Brain microvascular endothelial cell (primary cell): ENCODE results near the gene PANK2.
"Not testable (repeated sequence)": the region's sequence is repeated elsewhere in the genome, so short reads cannot be mapped to it uniquely, and the experiment has no call there.

Experiments used
- DNase-seq: peaks from one replicate; pipeline ENCODE4 v3.0.0-alpha.2; 2020
- H3K27ac ChIP-seq: fragments of 250-450 bp; sonication (Bioruptor Pico); 2 replicates; pipeline ENCODE4 v1.5.1; 2020; ENCODE audit warnings: mild to moderate bottlenecking, moderate library complexity
- H3K27me3 ChIP-seq: fragments of 250-450 bp; sonication (Bioruptor Pico); replicated peaks from 2 replicates; pipeline ENCODE4 v1.5.1; 2020; ENCODE audit warnings: mild to moderate bottlenecking
- H3K36me3 ChIP-seq: fragments of 250-450 bp; sonication (Bioruptor Pico); replicated peaks from 2 replicates; pipeline ENCODE4 v1.5.1; 2020; ENCODE audit warnings: mild to moderate bottlenecking
- H3K4me3 ChIP-seq: 2 replicates; pipeline ENCODE4 v1.5.1; 2011; ENCODE audit warnings: low read depth, mild to moderate bottlenecking, control low read depth, low read length, moderate library complexity
- in situ Hi-C: cut with HindIII; loops from 2 replicates; pipeline ENCODE4 v1.10.0; 2017; ENCODE audit warnings: low sequenced_read_pairs, low pct_ligation_motif_present
- TF ChIP-seq, protein P1 (sequence below): IDR thresholded peaks from 2 replicates; pipeline ENCODE4 v1.5.1; 2011; ENCODE audit warnings: low read depth, mild to moderate bottlenecking, moderate library complexity, low read length, control low read depth, inconsistent platforms; ENCODE audit errors: missing control alignments

PANK2 gene

DNA sequence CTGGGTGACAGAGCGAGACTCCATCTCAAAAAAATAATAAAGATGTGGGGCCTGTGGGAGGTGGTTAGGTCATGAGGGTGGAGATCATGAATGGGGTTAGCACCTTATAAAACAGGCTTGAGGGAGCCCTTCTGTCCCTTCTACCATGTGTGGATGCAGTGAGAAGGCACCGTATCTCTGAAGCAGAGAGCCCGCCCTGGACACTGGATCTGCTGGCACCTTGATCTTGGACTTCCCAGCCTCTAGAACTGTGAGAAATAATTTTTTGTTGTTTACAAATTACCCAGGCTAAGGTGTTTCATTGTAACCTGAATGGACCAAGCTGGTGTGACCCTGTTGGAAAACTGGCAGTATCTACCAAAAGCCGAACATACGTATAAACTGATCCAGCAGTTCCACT is 15.7 kb upstream of the PANK2 start:
- Histone ChIP-seq H3K4me3 (no peak overlapping the region), H3K27ac (no peak overlapping the region), H3K36me3 (peaks cover 11% of the 10 kb centered on the region), H3K27me3 (no peaks in the 10 kb centered on the region)
- TF ChIP-seq, protein P1, sequence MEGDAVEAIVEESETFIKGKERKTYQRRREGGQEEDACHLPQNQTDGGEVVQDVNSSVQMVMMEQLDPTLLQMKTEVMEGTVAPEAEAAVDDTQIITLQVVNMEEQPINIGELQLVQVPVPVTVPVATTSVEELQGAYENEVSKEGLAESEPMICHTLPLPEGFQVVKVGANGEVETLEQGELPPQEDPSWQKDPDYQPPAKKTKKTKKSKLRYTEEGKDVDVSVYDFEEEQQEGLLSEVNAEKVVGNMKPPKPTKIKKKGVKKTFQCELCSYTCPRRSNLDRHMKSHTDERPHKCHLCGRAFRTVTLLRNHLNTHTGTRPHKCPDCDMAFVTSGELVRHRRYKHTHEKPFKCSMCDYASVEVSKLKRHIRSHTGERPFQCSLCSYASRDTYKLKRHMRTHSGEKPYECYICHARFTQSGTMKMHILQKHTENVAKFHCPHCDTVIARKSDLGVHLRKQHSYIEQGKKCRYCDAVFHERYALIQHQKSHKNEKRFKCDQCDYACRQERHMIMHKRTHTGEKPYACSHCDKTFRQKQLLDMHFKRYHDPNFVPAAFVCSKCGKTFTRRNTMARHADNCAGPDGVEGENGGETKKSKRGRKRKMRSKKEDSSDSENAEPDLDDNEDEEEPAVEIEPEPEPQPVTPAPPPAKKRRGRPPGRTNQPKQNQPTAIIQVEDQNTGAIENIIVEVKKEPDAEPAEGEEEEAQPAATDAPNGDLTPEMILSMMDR, result no peak
- no peak for DNase-seq
- in situ Hi-C loops, result no loop called here

DNA sequence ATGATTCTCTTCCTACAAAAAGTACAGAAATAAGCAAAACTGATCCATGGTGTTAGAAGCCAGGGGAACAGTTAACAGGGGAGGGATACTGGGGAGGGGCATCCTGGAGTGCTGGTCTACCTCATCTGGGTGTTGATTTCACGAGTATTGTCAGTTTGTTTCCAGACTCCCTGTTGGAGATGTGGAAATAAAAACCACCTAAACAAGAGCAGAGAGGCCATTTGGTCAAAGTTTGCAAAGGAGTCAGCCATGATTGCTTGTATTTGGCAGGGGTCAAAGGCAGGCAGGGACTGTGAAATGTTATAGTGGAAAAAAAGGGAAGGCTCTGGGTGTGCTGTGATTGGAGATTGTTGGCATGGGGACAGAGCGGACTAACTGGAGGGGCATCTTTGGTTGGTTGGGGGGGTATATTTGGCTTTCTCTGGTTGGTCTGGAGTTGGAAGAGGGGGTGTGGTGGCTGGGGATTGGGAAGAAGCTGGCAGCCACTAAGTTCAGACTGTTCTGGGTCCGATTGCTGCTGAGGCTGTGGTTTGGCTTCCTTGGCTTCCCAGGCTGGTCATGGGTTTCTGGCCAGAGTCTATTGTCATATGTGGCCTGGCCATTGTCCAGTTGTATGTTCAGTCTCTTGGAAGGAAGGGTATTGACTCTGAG is 14.9 kb upstream of the PANK2 start:
- DNase-seq, result no peak
- no peak overlapping the region for H3K4me3 ChIP-seq
- H3K27ac ChIP-seq, result no peak overlapping the region
- peaks cover 11% of the 10 kb centered on the region for H3K36me3 ChIP-seq
- in situ Hi-C loops, result no loop called here
- TF ChIP-seq, protein P1, result no peak
- no peaks in the 10 kb centered on the region for H3K27me3 ChIP-seq

DNA sequence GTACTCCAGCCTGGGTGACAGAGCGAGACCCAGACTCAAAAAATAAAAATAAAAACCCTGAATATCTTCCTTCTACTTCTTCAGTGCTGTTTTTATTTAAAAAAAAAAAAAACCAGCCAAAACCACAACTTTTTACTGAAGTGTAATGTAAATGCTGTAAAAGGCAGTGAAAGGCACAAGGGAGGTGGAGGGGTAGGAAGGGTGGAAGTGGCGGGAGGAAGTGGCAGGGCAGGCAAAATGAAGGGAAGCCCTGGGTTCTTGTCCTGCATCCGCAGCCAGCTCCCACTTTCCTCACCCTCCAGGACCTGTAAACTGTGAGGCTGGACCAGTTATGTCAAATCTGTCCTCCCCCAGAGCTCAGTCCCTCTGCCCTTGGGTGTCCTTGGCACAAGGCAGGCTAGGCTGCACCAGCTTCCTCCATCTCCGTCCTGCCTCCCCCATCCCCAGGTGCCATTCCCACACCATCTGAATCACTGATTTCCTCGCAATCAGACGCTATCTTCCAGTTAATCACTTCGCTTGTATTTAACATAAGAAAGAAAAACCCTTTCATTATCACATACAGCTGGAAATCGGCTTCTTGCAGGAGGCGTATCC is 13.7 kb upstream of the PANK2 start:
- TF ChIP-seq, protein P1, result no peak
- Histone ChIP-seq H3K27me3 (no peaks in the 10 kb centered on the region), H3K27ac (no peak overlapping the region), H3K36me3 (peaks cover 11% of the 10 kb centered on the region), H3K4me3 (no peak overlapping the region)
- in situ Hi-C loops, result no loop called here
- no peak for DNase-seq

DNA sequence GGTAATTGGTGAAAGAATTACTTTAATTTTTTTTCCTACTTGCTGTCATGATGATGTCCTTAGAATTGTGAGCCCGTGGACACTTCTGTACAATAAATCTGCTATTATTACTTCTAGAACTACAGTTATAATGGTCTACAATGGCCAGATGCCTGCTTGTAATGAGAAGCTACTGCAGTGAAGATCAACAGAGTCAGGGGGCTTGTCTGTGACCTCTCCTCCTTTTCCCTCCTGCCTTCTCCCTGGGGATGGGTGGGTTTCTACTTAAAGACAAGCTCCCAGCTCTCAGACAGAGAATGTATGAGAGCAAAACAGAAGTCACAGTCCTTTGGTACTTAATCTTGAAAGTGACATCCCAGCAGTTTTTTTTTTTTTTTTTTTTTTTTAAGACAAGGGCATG is 13.2 kb upstream of the PANK2 start:
- H3K36me3 ChIP-seq, result peaks cover 7% of the 10 kb centered on the region
- in situ Hi-C loops, result no loop called here
- no peak overlapping the region for H3K4me3 ChIP-seq
- no peaks in the 10 kb centered on the region for H3K27me3 ChIP-seq
- no peak overlapping the region for H3K27ac ChIP-seq
- TF ChIP-seq, protein P1, result no peak
- DNase-seq, result no peak

DNA sequence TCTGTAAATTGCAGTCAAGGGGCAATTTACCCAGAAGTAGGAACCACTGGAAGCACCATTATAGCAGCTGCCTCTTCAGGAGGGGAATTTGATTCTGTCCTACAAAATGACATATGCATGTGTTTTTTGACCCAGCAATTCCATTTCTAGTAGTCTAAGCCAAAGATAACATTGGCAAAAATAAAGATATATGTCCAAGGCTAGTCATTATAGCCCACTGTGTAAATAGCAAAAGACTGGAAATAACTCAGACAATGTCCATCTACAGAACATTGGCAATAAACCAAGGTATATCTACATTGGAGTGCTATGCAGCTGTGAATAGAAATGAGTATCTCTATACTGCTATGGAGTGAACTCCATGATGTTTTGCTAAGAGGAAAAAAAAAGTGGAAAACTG is 12.5 kb upstream of the PANK2 start:
- in situ Hi-C loops, result no loop called here
- no peaks in the 10 kb centered on the region for H3K27me3 ChIP-seq
- H3K36me3 ChIP-seq, result peaks cover 5% of the 10 kb centered on the region
- DNase-seq, result no peak
- TF ChIP-seq, protein P1, result no peak
- no peak overlapping the region for H3K27ac ChIP-seq
- no peak overlapping the region for H3K4me3 ChIP-seq

DNA sequence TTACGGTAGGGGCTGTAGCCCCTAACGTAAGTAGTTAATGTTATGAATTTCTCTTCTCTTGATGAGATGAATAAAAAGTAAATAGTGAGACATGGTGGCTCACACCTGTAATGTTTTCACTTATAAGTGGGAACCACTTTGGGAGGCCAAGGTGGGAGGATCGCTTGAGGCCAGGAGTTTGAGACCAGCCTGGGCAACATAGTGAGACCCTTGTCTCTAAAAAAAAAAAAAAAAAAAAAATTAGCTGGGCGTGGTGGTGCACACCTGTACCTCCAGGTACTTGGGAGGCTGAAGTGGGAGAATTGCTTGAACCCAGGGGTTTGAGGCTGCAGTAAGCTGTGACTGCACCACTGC is 10.3 kb upstream of the PANK2 start:
- H3K36me3 ChIP-seq, H3K27me3 ChIP-seq, DNase-seq, H3K27ac ChIP-seq, H3K4me3 ChIP-seq, in situ Hi-C loops: not testable (repeated sequence)
